Measurements from ENCODE around the gene MYRIP. TPM values are rescaled to one million over a fixed set of nuclear protein-coding genes. Genes with fewer than 3 reads are reported as not detected.
A peak's percentile ranks its signal among the peaks of the same experiment; 100 is the strongest.
"Not testable (repeated sequence)": the region's sequence is repeated elsewhere in the genome, so short reads cannot be mapped to it uniquely, and the experiment has no call there.

The MYRIP gene
- total RNA-seq, 1 experiment from 2014 or later = not detected

DNA sequence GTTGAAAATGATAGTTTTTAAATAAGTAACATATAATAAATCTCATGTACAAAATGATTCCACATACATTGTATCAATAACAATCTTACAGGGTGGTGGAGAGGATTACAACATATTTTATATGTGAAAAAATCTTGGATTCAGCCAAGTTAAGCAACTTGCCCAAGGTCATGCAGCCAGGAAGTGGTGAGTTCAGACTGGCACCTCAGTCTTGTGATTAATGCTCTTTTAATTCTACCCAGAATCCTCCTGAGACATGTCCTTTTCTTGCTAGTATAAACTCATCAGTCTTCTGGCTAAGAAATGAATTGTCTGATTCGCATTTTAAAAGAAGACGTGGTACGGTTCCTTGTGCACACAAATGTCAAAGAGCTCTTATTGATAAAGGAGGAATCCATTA is 4.5 kb upstream of the MYRIP start:
- no peak for DNase-seq (ENCODE audit: low spot score)
- in situ Hi-C loops (cut with HindIII; ENCODE audit: low sequenced_read_pairs) = no loop called here

- in situ Hi-C loops (cut with HindIII; ENCODE audit: low sequenced_read_pairs) = no loop called here
- no peak for DNase-seq (ENCODE audit: low spot score)
Measured at GRCh38 chr3:39805650-39806049, 3.8 kb upstream of the MYRIP start.

- in situ Hi-C loops (cut with HindIII; ENCODE audit: low sequenced_read_pairs) = no loop called here
- DNase-seq (ENCODE audit: low spot score) = no peak
Measured at GRCh38 chr3:39806820-39807219, 2.6 kb upstream of the MYRIP start.

GRCh38 chr3:39808467-39809180 is 785 bp upstream of the MYRIP start:
- in situ Hi-C loops (cut with HindIII; ENCODE audit: low sequenced_read_pairs) = no loop called here
- DNase-seq (ENCODE audit: low spot score) = peak; percentile 69

DNA sequence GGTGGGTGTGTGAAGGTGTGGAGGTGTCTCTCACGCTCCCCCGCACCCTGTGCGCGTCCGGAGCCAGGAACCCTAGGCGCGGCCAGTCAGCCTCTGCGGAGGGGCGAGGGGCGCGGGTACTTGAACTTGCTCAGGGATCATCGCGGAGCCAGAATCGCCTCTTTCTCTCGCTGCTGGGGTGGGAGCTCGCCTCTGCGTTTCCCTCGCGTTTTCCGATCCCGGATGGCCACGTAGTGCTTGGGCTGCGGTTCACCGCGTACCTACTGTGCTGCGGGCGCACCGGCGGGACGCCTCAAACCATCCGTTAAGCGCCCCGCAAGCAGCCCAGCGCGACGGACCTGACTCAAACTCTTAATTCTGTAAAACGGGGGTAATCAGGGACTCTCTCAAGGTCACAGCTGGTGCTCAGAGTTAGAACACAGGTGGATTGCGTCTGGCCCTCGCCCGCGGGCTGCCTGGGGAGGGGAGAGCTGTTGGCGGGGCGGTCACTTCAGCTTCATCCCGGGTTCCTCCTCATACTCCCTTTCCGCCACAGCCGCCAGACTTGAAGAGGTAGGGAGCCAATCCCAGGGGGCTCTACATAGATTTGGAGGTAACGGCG is 686 bp downstream of the MYRIP start:
- peak; percentile 49 for DNase-seq (ENCODE audit: low spot score)
- in situ Hi-C loops (cut with HindIII; ENCODE audit: low sequenced_read_pairs) = no loop called here

DNA sequence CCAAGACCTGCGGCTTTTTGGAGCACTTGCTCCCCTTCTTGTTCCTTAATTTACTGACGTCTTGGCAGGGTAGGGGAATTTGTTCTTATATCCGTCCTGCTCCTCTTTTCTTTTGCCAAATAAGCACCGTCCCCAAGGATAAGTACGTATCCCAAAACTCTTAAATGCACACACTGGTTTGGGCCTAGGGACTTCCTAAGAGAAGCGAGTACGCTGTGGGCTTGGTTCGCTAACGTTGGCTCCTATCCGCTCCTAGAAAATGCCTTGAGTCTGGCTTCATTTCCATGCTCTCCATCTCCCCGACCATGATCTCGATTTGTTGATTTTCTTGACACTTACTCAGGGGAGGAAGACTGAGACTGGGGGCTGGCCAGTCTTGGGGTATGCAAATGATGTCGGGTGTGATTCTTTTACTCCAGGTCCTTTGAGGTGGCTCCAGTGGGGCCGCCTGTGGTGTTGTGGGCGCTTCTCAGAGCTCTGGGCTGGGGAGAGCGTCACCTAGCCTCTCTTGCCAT is 1.3 kb downstream of the MYRIP start:
- in situ Hi-C loops (cut with HindIII; ENCODE audit: low sequenced_read_pairs) = no loop called here

GRCh38 chr3:39811561-39811960 is 2.2 kb downstream of the MYRIP start:
- in situ Hi-C loops (cut with HindIII; ENCODE audit: low sequenced_read_pairs) = no loop called here
- DNase-seq (ENCODE audit: low spot score) = peak; percentile 57

More for the DNA sequence above, 1.3 kb downstream of the MYRIP start:
- peak; percentile 66 for DNase-seq (ENCODE audit: low spot score)

- peak; percentile 53 for DNase-seq (ENCODE audit: low spot score)
- in situ Hi-C loops (cut with HindIII; ENCODE audit: low sequenced_read_pairs) = no loop called here
Measured at GRCh38 chr3:39812537-39812936, 3.1 kb downstream of the MYRIP start.

DNA sequence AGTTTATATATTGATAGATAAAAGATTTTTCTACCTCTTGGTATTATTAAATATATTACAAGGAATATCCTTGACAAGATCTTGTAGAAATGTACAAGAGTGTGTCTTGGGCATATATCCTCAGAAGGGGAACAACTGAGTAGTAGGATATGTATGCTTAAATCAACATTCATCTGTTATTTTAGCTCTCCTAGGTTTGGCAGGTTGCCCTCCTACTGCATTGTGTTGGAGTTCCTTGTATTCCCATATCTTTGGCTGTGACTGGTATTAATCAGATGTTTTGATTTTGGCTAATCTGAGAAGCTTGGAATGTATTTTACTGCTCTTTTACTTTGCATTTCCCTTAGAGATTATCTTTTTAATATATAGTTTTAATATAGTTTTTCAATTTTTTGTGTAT is 4.6 kb downstream of the MYRIP start:
- peak; percentile 56 for DNase-seq (ENCODE audit: low spot score)
- in situ Hi-C loops (cut with HindIII; ENCODE audit: low sequenced_read_pairs) = no loop called here

DNA sequence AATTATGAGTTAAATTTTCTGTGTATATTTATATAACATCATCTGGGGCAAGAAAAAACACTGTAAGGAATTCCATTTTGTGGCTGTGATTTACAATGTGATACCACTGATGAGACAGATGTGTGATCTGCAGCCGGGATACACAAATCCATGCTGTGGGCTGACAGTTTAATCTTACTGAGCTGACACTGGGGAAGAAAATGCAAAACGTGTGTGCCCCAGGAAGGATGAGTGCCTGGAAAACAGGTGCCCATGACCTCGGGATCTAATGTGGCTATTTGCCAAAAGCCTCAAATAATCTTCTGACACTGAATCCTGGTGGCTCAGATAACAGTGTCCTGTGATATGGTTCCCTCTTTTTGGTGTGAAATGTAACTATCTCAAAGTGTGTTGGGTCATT is 10.5 kb downstream of the MYRIP start:
- in situ Hi-C loops (cut with HindIII; ENCODE audit: low sequenced_read_pairs) = no loop called here
- DNase-seq (ENCODE audit: low spot score) = no peak

GRCh38 chr3:39833764-39834163 is 24.4 kb downstream of the MYRIP start:
- DNase-seq (ENCODE audit: low spot score); in situ Hi-C loops (cut with HindIII; ENCODE audit: low sequenced_read_pairs): not testable (repeated sequence)

- in situ Hi-C loops (cut with HindIII; ENCODE audit: low sequenced_read_pairs) = no loop called here
- DNase-seq (ENCODE audit: low spot score) = no peak
Measured at GRCh38 chr3:39839484-39839883, 30.1 kb downstream of the MYRIP start.

- DNase-seq (ENCODE audit: low spot score) = no peak
- in situ Hi-C loops (cut with HindIII; ENCODE audit: low sequenced_read_pairs) = no loop called here
Measured at GRCh38 chr3:39843440-39843839, 34.0 kb downstream of the MYRIP start.

DNA sequence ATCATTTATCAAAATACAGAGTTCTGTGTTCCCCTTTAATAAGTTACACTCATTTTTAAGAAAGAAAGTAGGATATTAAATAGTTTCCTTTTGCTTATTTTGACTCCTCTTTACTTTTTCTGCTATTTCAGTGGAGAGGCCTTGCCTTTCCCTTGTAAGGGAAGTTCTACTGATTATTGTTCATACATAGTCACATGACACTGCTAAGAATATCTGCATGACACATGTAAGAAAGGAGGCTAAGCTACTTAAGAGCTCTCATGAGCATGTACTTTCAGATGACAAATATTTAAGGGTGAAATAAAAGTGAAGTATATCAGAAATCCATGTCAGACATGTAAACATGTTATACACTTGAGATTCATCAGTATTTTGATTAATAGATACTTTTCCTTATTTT is 39.0 kb downstream of the MYRIP start:
- in situ Hi-C loops (cut with HindIII; ENCODE audit: low sequenced_read_pairs) = no loop called here
- DNase-seq (ENCODE audit: low spot score) = no peak

DNA sequence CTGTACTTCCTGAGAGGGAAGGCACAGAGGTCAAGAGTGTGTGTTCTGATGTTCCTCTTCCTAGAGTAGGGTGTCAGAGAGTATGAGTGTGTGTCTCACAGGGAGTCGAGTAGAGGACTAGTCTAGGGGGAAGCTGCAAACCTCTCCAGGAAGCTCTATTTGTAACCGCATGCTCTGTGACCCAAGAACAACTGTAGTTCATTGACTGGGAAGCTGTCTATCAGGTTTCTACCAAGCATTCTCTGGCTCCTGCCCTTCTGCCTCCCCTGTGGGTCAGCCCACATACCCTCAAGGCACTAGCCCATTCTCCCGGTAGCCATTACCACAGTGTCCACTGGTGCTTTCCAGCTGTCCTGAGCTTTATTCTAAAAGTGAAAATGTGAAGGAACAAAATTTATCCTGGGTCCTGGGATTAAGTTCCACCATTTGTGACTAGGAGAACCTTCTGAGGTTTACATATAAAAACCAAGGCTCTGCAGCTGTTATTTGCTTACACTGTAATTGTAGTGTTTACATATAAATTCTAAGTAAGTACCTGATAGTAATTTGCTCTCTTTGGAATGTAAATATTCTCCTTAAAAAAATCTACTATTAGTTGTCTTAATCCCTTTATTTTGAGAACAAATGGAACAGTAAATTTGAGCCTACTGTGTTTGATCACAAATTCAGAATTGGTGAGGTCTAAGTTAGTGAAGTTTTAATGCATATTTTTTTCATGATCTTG is 40.7 kb downstream of the MYRIP start:
- no peak for DNase-seq (ENCODE audit: low spot score)
- in situ Hi-C loops (cut with HindIII; ENCODE audit: low sequenced_read_pairs) = no loop called here

GRCh38 chr3:39850716-39851032 is 41.3 kb downstream of the MYRIP start:
- in situ Hi-C loops (cut with HindIII; ENCODE audit: low sequenced_read_pairs) = no loop called here

GRCh38 chr3:39855517-39855916 is 46.1 kb downstream of the MYRIP start:
- in situ Hi-C loops (cut with HindIII; ENCODE audit: low sequenced_read_pairs) = no loop called here
- DNase-seq (ENCODE audit: low spot score) = no peak

More at GRCh38 chr3:39850716-39851032, 41.3 kb downstream of the MYRIP start:
- no peak for DNase-seq (ENCODE audit: low spot score)

- no peak for DNase-seq (ENCODE audit: low spot score)
- in situ Hi-C loops (cut with HindIII; ENCODE audit: low sequenced_read_pairs) = no loop called here
Measured at GRCh38 chr3:39869890-39870289, 60.5 kb downstream of the MYRIP start.

- DNase-seq (ENCODE audit: low spot score) = no peak
- in situ Hi-C loops (cut with HindIII; ENCODE audit: low sequenced_read_pairs) = no loop called here
Measured at GRCh38 chr3:39870706-39871105, 61.3 kb downstream of the MYRIP start.

GRCh38 chr3:39879581-39879980 is 70.2 kb downstream of the MYRIP start:
- DNase-seq (ENCODE audit: low spot score) = peak; percentile 68
- in situ Hi-C loops (cut with HindIII; ENCODE audit: low sequenced_read_pairs) = no loop called here

Measured in G401 (cell line).